GM12878 (cell line): ENCODE measurements around the gene TEX101.
"Not testable (repeated sequence)": the region's sequence is repeated elsewhere in the genome, so short reads cannot be mapped to it uniquely, and the experiment has no call there.

ENCODE experiments used
- CHD2 ChIP-seq: IDR thresholded peaks from 2 replicates; pipeline ENCODE4 v1.6.1; 2011; ENCODE audit warnings: low read depth, low read length, improper control_type of control experiment, borderline replicate concordance
- CTCF ChIP-seq, 3 experiments: IDR thresholded peaks in 2 of 3; conservative IDR thresholded peaks in 1 of 3; 2 replicates each; pipeline ENCODE4 v1.5.1; 2011; ENCODE audit warnings: low read depth in 3 of 3, low read length in 3 of 3, mild to moderate bottlenecking in 3 of 3, control low read depth in 2 of 3, moderate library complexity in 2 of 3, inconsistent platforms in 1 of 3, mixed read lengths in 1 of 3; ENCODE audit not compliant: control insufficient read depth in 2 of 3, insufficient read depth in 1 of 3; ENCODE audit errors: extremely low read depth in 1 of 3
- HDAC2 ChIP-seq: fragments of 200-600 bp; sonication (generic); IDR thresholded peaks from 2 replicates; pipeline ENCODE4 v1.6.1; 2017
- NR2F1 ChIP-seq: fragments of 450-650 bp; conservative IDR thresholded peaks from 2 replicates; pipeline ENCODE4 v1.6.1; 2017; ENCODE audit warnings: mild to moderate bottlenecking
- POLR2A ChIP-seq: IDR thresholded peaks from 2 replicates; pipeline ENCODE4 v1.6.1; 2011; ENCODE audit warnings: low read depth, mild to moderate bottlenecking, low read length
- RCOR1 ChIP-seq: conservative IDR thresholded peaks from 2 replicates; pipeline ENCODE4 v1.6.1; 2012; ENCODE audit warnings: low read depth, low read length, improper control_type of control experiment
- REST ChIP-seq: IDR thresholded peaks from 2 replicates; pipeline ENCODE4 v1.6.1; 2012; ENCODE audit warnings: mild to moderate bottlenecking, low read depth, low read length
- TF ChIP-seq, protein P1 (sequence below): fragments of 450-650 bp; IDR thresholded peaks from 2 replicates; pipeline ENCODE4 v1.6.1; 2018; ENCODE audit warnings: borderline replicate concordance, mild to moderate bottlenecking; ENCODE audit not compliant: partially characterized antibody
- TF ChIP-seq, protein P2 (sequence below): IDR thresholded peaks from 2 replicates; pipeline ENCODE4 v1.6.1; 2011; ENCODE audit warnings: borderline replicate concordance, low read depth, mild to moderate bottlenecking, moderate library complexity, mixed read lengths, low read length; ENCODE audit not compliant: insufficient read depth; ENCODE audit errors: extremely low read length

GRCh38 chr19:43383759-43384158 is 30.9 kb upstream of the TEX101 start:
- TF ChIP-seq REST; CHD2; NR2F1; CTCF (IDR thresholded peaks at IDR 0.05 in 2 of 3, conservative IDR thresholded peaks at IDR 0.05 in 1 of 3; ENCODE audit: control insufficient read depth in 2 of 3, extremely low read depth in 1 of 3, insufficient read depth in 1 of 3, low read depth in 3 of 3, low read length in 3 of 3); POLR2A; RCOR1; HDAC2: not testable (repeated sequence)
- TF ChIP-seq, protein P1, sequence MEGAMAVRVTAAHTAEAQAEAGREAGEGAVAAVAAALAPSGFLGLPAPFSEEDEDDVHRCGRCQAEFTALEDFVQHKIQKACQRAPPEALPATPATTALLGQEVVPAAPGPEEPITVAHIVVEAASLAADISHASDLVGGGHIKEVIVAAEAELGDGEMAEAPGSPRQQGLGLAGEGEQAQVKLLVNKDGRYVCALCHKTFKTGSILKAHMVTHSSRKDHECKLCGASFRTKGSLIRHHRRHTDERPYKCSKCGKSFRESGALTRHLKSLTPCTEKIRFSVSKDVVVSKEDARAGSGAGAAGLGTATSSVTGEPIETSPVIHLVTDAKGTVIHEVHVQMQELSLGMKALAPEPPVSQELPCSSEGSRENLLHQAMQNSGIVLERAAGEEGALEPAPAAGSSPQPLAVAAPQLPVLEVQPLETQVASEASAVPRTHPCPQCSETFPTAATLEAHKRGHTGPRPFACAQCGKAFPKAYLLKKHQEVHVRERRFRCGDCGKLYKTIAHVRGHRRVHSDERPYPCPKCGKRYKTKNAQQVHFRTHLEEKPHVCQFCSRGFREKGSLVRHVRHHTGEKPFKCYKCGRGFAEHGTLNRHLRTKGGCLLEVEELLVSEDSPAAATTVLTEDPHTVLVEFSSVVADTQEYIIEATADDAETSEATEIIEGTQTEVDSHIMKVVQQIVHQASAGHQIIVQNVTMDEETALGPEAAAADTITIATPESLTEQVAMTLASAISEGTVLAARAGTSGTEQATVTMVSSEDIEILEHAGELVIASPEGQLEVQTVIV: not testable (repeated sequence)
- TF ChIP-seq, protein P2, sequence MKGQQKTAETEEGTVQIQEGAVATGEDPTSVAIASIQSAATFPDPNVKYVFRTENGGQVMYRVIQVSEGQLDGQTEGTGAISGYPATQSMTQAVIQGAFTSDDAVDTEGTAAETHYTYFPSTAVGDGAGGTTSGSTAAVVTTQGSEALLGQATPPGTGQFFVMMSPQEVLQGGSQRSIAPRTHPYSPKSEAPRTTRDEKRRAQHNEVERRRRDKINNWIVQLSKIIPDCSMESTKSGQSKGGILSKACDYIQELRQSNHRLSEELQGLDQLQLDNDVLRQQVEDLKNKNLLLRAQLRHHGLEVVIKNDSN: not testable (repeated sequence)
